Heart left ventricle (tissue), 16 donors: ENCODE results near the gene ATRN. TPM values are rescaled to one million over a fixed set of nuclear protein-coding genes. Genes with fewer than 3 reads are reported as not detected.
A peak's percentile ranks its signal among the peaks of the same experiment; 100 is the strongest.

Experiments used
- ATAC-seq, 4 donors: fragments of 200-7000 bp; cut with Tn5 transposase; one replicate each; pipeline ENCODE4 v1.9.1; 2020 to 2022; ENCODE audit warnings: moderate library complexity in 4 of 4, mild to moderate bottlenecking in 3 of 4, moderate number of reproducible peaks in 1 of 4
- DNase-seq, 5 donors: peaks; one replicate each; pipeline ENCODE4 v3.0.0-alpha.2; 2020
- H3K27ac ChIP-seq, 12 donors: fragments of 200-600 bp; sonication (generic) in 4 of 12; one replicate each; pipeline versions ENCODE4 v1.5.0 to v1.8.0; 2016 to 2022; ENCODE audit warnings: mild to moderate bottlenecking in 2 of 12
- H3K27me3 ChIP-seq, 9 donors: fragments of 200-600 bp; sonication (generic) in 2 of 9; one replicate each; pipeline versions ENCODE4 v1.5.1 to v1.8.0; 2016 to 2022; ENCODE audit warnings: mild to moderate bottlenecking in 3 of 9
- H3K36me3 ChIP-seq, 9 donors: fragments of 200-600 bp; sonication (generic) in 2 of 9; one replicate each; pipeline versions ENCODE4 v1.5.0 to v1.8.0; 2018 to 2022; ENCODE audit warnings: mild to moderate bottlenecking in 2 of 9
- H3K4me1 ChIP-seq, 12 donors: fragments of 200-600 bp; sonication (generic) in 4 of 12; one replicate each; pipeline versions ENCODE4 v1.5.0 to v1.8.0; 2016 to 2022; ENCODE audit warnings: mild to moderate bottlenecking in 3 of 12
- H3K4me3 ChIP-seq, 12 donors: fragments of 200-600 bp; sonication (generic) in 4 of 12; one replicate each; pipeline versions ENCODE4 v1.5.0 to v1.8.0; 2017 to 2022; ENCODE audit warnings: mild to moderate bottlenecking in 9 of 12, moderate library complexity in 4 of 12
- H3K9me3 ChIP-seq, 12 donors: fragments of 200-600 bp; sonication (generic) in 4 of 12; one replicate each; pipeline versions ENCODE4 v1.5.0 to v1.8.0; 2016 to 2022; ENCODE audit warnings: mild to moderate bottlenecking in 1 of 12
- CTCF ChIP-seq, 12 donors: fragments of 200-600 bp; sonication (generic) in 4 of 12; IDR thresholded peaks; one replicate each; pipeline versions ENCODE4 v1.5.0 to v1.8.0; 2018 to 2022; ENCODE audit warnings: antibody characterized with exemption in 12 of 12, mild to moderate bottlenecking in 5 of 12
- POLR2A ChIP-seq, 2 donors: fragments of 450-650 bp; IDR thresholded peaks; one replicate each; pipeline ENCODE4 v1.6.1; 2017; ENCODE audit warnings: antibody characterized with exemption in 2 of 2, mild to moderate bottlenecking in 2 of 2, moderate library complexity in 2 of 2
- WGBS, 4 donors: extraction: QIAGEN DNeasy Blood & Tissue Kit in 2 of 4; methylation state at CpG; one replicate each; pipeline versions ENCODE4 v1.1.5 to v1.1.7; 2013 to 2018; 5-methylcytosine and 5-hydroxymethylcytosine counted together
- intact Hi-C, 10 donors: fragments of 100-400 bp; cut with DNase I; formaldehyde crosslinking; loops; one replicate each; pipeline versions ENCODE4 v1.11.1 to v1.14.2; 2022
- polyA plus RNA-seq, 2 donors: library from polyadenylated mRNA; stranded (reverse); fragments of 200-250 nt; gene quantifications; one replicate each; pipeline ENCODE4 v1.2.3, GENCODE V29; 2013
- total RNA-seq, 9 donors: library from RNA; depleted of rRNA in 2 of 9; stranded (reverse); fragments of >200 nt in 2 of 9; fragmentation: NEBNext Ultra II Directional in 3 of 9; extraction: Animal tissue kit (Norgen Biotek cat#: 25700) in 3 of 9; gene quantifications; one replicate each; pipeline versions ENCODE4 v1.1.0 to v1.2.4, GENCODE V29; 2016 to 2023
- donor health status: ischemic (EF 13 %, LVEDD 7.1; RV severe dilation, severe dysfunction).
- donor health status: healthy with polysubstance abuse.
- donor health status: DM: no; HTN: yes; CAD: no.
- donor health status: DM: no; HTN: no; CAD: no.
- donor health status: ischemic (EF 25% LVEDD 6.9; RV normal size, moderate dysfunction).
- donor health status: ischemic (EF 25% LVEDD 5.7; RV mildly dilated, moderate dysfunction).
- donor health status: healthy.
- donor health status: DM: yes; HTN: yes; CAD: no.
- donor health status: ischemic (EF 35%, LVEDD 5.7; RV mildly dilated, moderate dysfunction).
- donor health status: nonischemic (EF 11% LVEDD 7.7; RV severe dilation, severe dysfunction).
- donor health status: DM: yes; HTN: yes; CAD: no.
- donor health status: PGD.
- donor health status: ischemic (EF 29% LVEDD 5.4; RV normal size, mild dysfunction).
- donor health status: nonischemic (EF 23%, LVEDD 6.1; RV moderate dilation, normal function).

ATRN gene
- total and polyA plus RNA-seq, 11 donors, result 4.8 to 44.7 (median 32.6) TPM

GRCh38 chr20:3628502-3629314 lies 157.9 kb downstream of the ATRN start:
- Histone ChIP-seq H3K36me3 (peaks cover 0 to 65% (median 44%) of the 10 kb centered on the region in 9 donors), H3K4me1 (no peaks in the 10 kb centered on the region), H3K27me3 (no peaks in the 10 kb centered on the region), H3K9me3 (no peaks in the 10 kb centered on the region), H3K27ac (no peak overlapping the region), H3K4me3 (no peak overlapping the region)
- 88 to 94% (median 90%) methylated on average over 16 of the region's 16 CpGs for WGBS, 4 donors
- intact Hi-C loops, result no loop called here
- ATAC-seq (no peak), DNase-seq (no peak)
- TF ChIP-seq CTCF (IDR thresholded peaks at IDR 0.05), result no peak
- no peak for TF ChIP-seq POLR2A (IDR thresholded peaks at IDR 0.05)

- peak overlapping the region in 2 of 12 donors; percentile 7 to 34 for H3K27ac ChIP-seq
- no peaks in the 10 kb centered on the region for H3K27me3 ChIP-seq
- TF ChIP-seq POLR2A (IDR thresholded peaks at IDR 0.05), result no peak
- no peak for TF ChIP-seq CTCF (IDR thresholded peaks at IDR 0.05)
- no peaks in the 10 kb centered on the region for H3K4me1 ChIP-seq
- ATAC-seq (no peak), DNase-seq (no peak)
- no peak overlapping the region for H3K4me3 ChIP-seq
- 85 to 94% (median 89%) methylated on average over 2 of the region's 2 CpGs for WGBS, 4 donors
- H3K36me3 ChIP-seq, result peaks cover 0 to 53% (median 42%) of the 10 kb centered on the region in 9 donors
- intact Hi-C loops, result no loop called here
- no peaks in the 10 kb centered on the region for H3K9me3 ChIP-seq
These were observed 159.1 kb downstream of the ATRN start for GRCh38 chr20:3629893-3630292.

GRCh38 chr20:3630429-3630828 lies 159.6 kb downstream of the ATRN start:
- ATAC-seq, result peak; percentile 39 to 63 (median 54)
- no peak overlapping the region for H3K4me3 ChIP-seq
- DNase-seq, result no peak
- TF ChIP-seq POLR2A (IDR thresholded peaks at IDR 0.05) (no peak), CTCF (IDR thresholded peaks at IDR 0.05) (no peak)
- H3K27me3 ChIP-seq, result no peaks in the 10 kb centered on the region
- H3K36me3 ChIP-seq, result peaks cover 0 to 50% (median 41%) of the 10 kb centered on the region in 9 donors
- no peaks in the 10 kb centered on the region for H3K9me3 ChIP-seq
- 55 to 80% (median 62%) methylated on average over 8 of the region's 8 CpGs for WGBS, 4 donors
- no peaks in the 10 kb centered on the region for H3K4me1 ChIP-seq
- intact Hi-C loops, result no loop called here
- peak overlapping the region in 2 of 12 donors; percentile 7 to 34 for H3K27ac ChIP-seq

GRCh38 chr20:3631534-3631933 lies 160.7 kb downstream of the ATRN start:
- Histone ChIP-seq H3K27me3 (no peaks in the 10 kb centered on the region), H3K27ac (peak overlapping the region in 3 of 12 donors; percentile 3 to 33 (median 23)), H3K4me1 (no peaks in the 10 kb centered on the region), H3K36me3 (peaks cover 0 to 52% (median 38%) of the 10 kb centered on the region in 9 donors), H3K9me3 (no peaks in the 10 kb centered on the region), H3K4me3 (no peak overlapping the region)
- WGBS, 4 donors, result 77 to 93% (median 81%) methylated on average over 5 of the region's 5 CpGs
- intact Hi-C loops, result no loop called here
- no peak for TF ChIP-seq CTCF (IDR thresholded peaks at IDR 0.05)
- no peak for TF ChIP-seq POLR2A (IDR thresholded peaks at IDR 0.05)
- DNase-seq, result no peak
- ATAC-seq, result peak in 1 of 4 donors; percentile 32
